Right renal pelvis (tissue), 4 donors: ENCODE data around the gene PBX2. TPM values are rescaled to one million over a fixed set of nuclear protein-coding genes. Genes with fewer than 3 reads are reported as not detected.
"Not testable (repeated sequence)": the region's sequence is repeated elsewhere in the genome, so short reads cannot be mapped to it uniquely, and the experiment has no call there.

ENCODE experiments used
- DNase-seq, 4 donors: peaks; one replicate each; pipeline ENCODE4 v3.0.0-alpha.2; 2013; ENCODE audit warnings: low read depth in 4 of 4, low spot score in 3 of 4, missing footprints in 1 of 4
- polyA plus RNA-seq, 4 donors: library from polyadenylated mRNA; unstranded; fragments of 120-200 nt; gene quantifications; one replicate each; pipeline ENCODE4 v1.2.1, GENCODE V29; 2013; ENCODE audit not compliant: insufficient read length in 4 of 4

Gene PBX2
- polyA plus RNA-seq, 4 donors = 171 to 198 (median 176) TPM

GRCh38 chr6:32203426-32204267, 13.6 kb upstream of the PBX2 start:
- DNase-seq = no peak

GRCh38 chr6:32202186-32202585, 12.2 kb upstream of the PBX2 start:
- no peak for DNase-seq

- no peak for DNase-seq
Measured at GRCh38 chr6:32200711-32201475, 10.9 kb upstream of the PBX2 start.

- DNase-seq = no peak
Measured at GRCh38 chr6:32198866-32199265, 8.9 kb upstream of the PBX2 start.

GRCh38 chr6:32198345-32198696, 8.3 kb upstream of the PBX2 start:
- DNase-seq = no peak

- DNase-seq = no peak
Measured at GRCh38 chr6:32196682-32197616, 6.9 kb upstream of the PBX2 start.

- peak; percentile 81 to 88 (median 87) for DNase-seq
Measured at GRCh38 chr6:32195902-32196681, 6.1 kb upstream of the PBX2 start.

GRCh38 chr6:32195652-32195901, 5.6 kb upstream of the PBX2 start:
- DNase-seq = peak; percentile 99

GRCh38 chr6:32194825-32195651, 5.0 kb upstream of the PBX2 start:
- no peak for DNase-seq

GRCh38 chr6:32194388-32194787, 4.4 kb upstream of the PBX2 start:
- no peak for DNase-seq

- not testable (repeated sequence) for DNase-seq
Measured at GRCh38 chr6:32193096-32193495, 3.1 kb upstream of the PBX2 start.

- no peak for DNase-seq
Measured at GRCh38 chr6:32192608-32193039, 2.6 kb upstream of the PBX2 start, which contains the start of gene GPSM3. TSS of gene GPSM3 (minus strand) at chr6:32192643. CDS start at chr6:32192513, 130 bp downstream.

- DNase-seq = no peak
Measured at GRCh38 chr6:32191696-32192607, 1.9 kb upstream of the PBX2 start.

- no peak for DNase-seq
Measured at GRCh38 chr6:32190911-32191677, 1.1 kb upstream of the PBX2 start.

- DNase-seq = no peak
Measured at GRCh38 chr6:32189742-32190053, 304 bp downstream of the PBX2 start.

- no peak for DNase-seq
Measured at GRCh38 chr6:32189069-32189741, 797 bp downstream of the PBX2 start.

- DNase-seq = no peak
Measured at GRCh38 chr6:32188381-32189068, 1.5 kb downstream of the PBX2 start.
